Measurements from ENCODE around the gene SNAP47.
"Not testable (repeated sequence)": the region's sequence is repeated elsewhere in the genome, so short reads cannot be mapped to it uniquely, and the experiment has no call there.

Gene SNAP47

GRCh38 chr1:227734856-227735538 is at the start of gene SNAP47, which contains the start of gene JMJD4:
Gene SNAP47 (plus strand): TSS chr1:227735435. CDS start chr1:227747737, 12,302 bp downstream.
Gene JMJD4 (minus strand): TSS chr1:227735302. CDS start chr1:227735273, 29 bp downstream.
- DNase-seq (ENCODE audit: low read depth): peak; percentile 86

- no peak for DNase-seq (ENCODE audit: low read depth)
These were observed 49.4 kb upstream of the SNAP47 start for GRCh38 chr1:227685807-227686206.

GRCh38 chr1:227697321-227697864 is 37.8 kb upstream of the SNAP47 start:
- no peak for DNase-seq (ENCODE audit: low read depth)

GRCh38 chr1:227701631-227702030 is 33.6 kb upstream of the SNAP47 start:
- not testable (repeated sequence) for DNase-seq (ENCODE audit: low read depth)

- no peak for DNase-seq (ENCODE audit: low read depth)
These were observed 27.4 kb upstream of the SNAP47 start for GRCh38 chr1:227707846-227708245.

GRCh38 chr1:227709451-227709850 is 25.8 kb upstream of the SNAP47 start:
- no peak for DNase-seq (ENCODE audit: low read depth)

GRCh38 chr1:227710474-227710873 is 24.8 kb upstream of the SNAP47 start:
- DNase-seq (ENCODE audit: low read depth): not testable (repeated sequence)

GRCh38 chr1:227712648-227713047 is 22.6 kb upstream of the SNAP47 start:
- DNase-seq (ENCODE audit: low read depth): no peak

- no peak for DNase-seq (ENCODE audit: low read depth)
These were observed 16.3 kb upstream of the SNAP47 start for GRCh38 chr1:227718932-227719331.

GRCh38 chr1:227723474-227723873 is 11.8 kb upstream of the SNAP47 start:
- DNase-seq (ENCODE audit: low read depth): no peak

- no peak for DNase-seq (ENCODE audit: low read depth)
These were observed 10.2 kb upstream of the SNAP47 start for GRCh38 chr1:227725046-227725445.

GRCh38 chr1:227726318-227726717 is 8.9 kb upstream of the SNAP47 start:
- DNase-seq (ENCODE audit: low read depth): no peak

GRCh38 chr1:227726924-227727599 is 8.2 kb upstream of the SNAP47 start:
- no peak for DNase-seq (ENCODE audit: low read depth)

GRCh38 chr1:227728059-227728891 is 7.0 kb upstream of the SNAP47 start:
- DNase-seq (ENCODE audit: low read depth): peak; percentile 25

GRCh38 chr1:227728892-227729143 is 6.4 kb upstream of the SNAP47 start:
- no peak for DNase-seq (ENCODE audit: low read depth)

- no peak for DNase-seq (ENCODE audit: low read depth)
These were observed 5.9 kb upstream of the SNAP47 start for GRCh38 chr1:227729144-227729880.

GRCh38 chr1:227729881-227730629 is 5.2 kb upstream of the SNAP47 start:
- DNase-seq (ENCODE audit: low read depth): no peak

GRCh38 chr1:227730630-227731151 is 4.5 kb upstream of the SNAP47 start:
- DNase-seq (ENCODE audit: low read depth): no peak

- no peak for DNase-seq (ENCODE audit: low read depth)
These were observed 4.0 kb upstream of the SNAP47 start for GRCh38 chr1:227731241-227731677.

- no peak for DNase-seq (ENCODE audit: low read depth)
These were observed 3.3 kb upstream of the SNAP47 start for GRCh38 chr1:227731696-227732585.

Data from stimulated activated CD8-positive, alpha-beta memory T cell treated with anti-CD3 and anti-CD28 coated beads, Interleukin-7, amount 100 ng/mL, for 24 hours (primary cell).